H1 (cell line): ENCODE measurements around the gene KIF26A.

Experiments
- ASH2L ChIP-seq: fragments of 200-600, 300-600 bp; sonication (generic); IDR thresholded peaks from one replicate; pipeline ENCODE4 v1.7.1; 2017; ENCODE audit warnings: low read length
- CEBPB ChIP-seq: IDR thresholded peaks from 2 replicates; pipeline ENCODE4 v1.6.1; 2012; ENCODE audit warnings: low read depth, low read length
- CHD7 ChIP-seq: fragments of 300-600 bp; sonication (generic); IDR thresholded peaks from 2 replicates; pipeline ENCODE4 v1.7.1; 2012; ENCODE audit warnings: low read length, moderate library complexity, mild to moderate bottlenecking, inconsistent platforms; ENCODE audit not compliant: insufficient replicate concordance
- CREB1 ChIP-seq: IDR thresholded peaks from 2 replicates; pipeline ENCODE4 v1.6.1; 2012; ENCODE audit warnings: inconsistent platforms
- JUND ChIP-seq: IDR thresholded peaks from 2 replicates; pipeline ENCODE4 v1.6.1; 2011; ENCODE audit warnings: mild to moderate bottlenecking, improper control_type of control experiment, low read length
- POLR2A ChIP-seq, 2 experiments: IDR thresholded peaks; 1 replicate in 1 of 2; 2 replicates in 1 of 2; pipeline ENCODE4 v1.6.1; 2011; ENCODE audit warnings: low read depth in 2 of 2, low read length in 2 of 2, mild to moderate bottlenecking in 2 of 2; ENCODE audit errors: control extremely low read depth in 1 of 2
- POLR2AphosphoS5 ChIP-seq: IDR thresholded peaks from 2 replicates; pipeline ENCODE4 v1.6.1; 2011; ENCODE audit warnings: low read depth, low read length
- RFX5 ChIP-seq: IDR thresholded peaks from 2 replicates; pipeline ENCODE4 v1.6.1; 2011; ENCODE audit warnings: low read depth, low read length, improper control_type of control experiment, borderline replicate concordance
- TCF12 ChIP-seq: IDR thresholded peaks from 2 replicates; pipeline ENCODE4 v1.6.1; 2011; ENCODE audit warnings: low read depth, mild to moderate bottlenecking, low read length
- TF ChIP-seq, protein P1 (sequence below), 3 experiments: IDR thresholded peaks; 1 replicate in 2 of 3; 2 replicates in 1 of 3; pipeline versions ENCODE4 v1.5.1 to v1.6.1; 2011; ENCODE audit warnings: low read length in 3 of 3, mild to moderate bottlenecking in 3 of 3, inconsistent platforms in 2 of 3, low read depth in 1 of 3, moderate library complexity in 1 of 3; ENCODE audit not compliant: insufficient read depth in 1 of 3; ENCODE audit errors: control extremely low read depth in 1 of 3

DNA sequence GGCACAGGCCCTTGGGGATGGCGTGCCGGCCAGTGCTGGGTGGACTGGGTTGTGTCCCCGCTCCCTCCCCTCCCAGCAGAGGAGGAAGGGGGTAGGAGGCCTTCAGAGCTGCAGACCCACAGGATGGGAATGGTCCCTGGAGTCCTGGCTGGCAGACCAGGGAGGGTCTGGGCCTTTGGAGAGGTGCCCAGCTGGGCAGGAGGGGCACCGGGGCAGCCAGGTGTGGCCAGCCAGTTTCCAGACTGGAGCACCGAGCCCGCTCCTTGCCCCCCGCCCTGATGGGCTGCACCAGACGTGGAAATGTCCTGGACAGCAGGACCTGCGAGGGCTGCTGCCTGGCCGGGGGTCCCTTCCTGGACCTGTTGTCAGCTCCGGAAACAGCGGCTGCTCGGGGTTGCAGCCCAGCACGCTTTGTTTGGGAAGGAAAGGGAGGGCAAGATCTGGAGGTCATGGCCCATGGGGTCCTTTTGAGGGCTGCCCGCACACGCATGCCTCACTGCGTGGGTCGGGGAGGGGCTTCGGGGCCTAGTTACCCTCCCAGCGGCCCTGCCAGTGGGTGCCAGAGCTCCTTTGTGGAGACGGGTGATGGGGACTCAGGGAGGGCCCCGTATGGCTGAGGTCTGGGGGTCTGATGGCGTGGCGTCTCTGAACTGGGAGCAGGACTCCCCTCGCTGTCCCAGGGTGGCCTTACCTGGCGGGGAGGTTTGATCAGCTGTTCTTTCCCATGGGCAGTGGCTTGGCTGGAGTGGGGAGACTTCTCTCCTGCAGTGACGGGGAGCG is 9.1 kb downstream of the KIF26A start:
- TF ChIP-seq, protein P1, sequence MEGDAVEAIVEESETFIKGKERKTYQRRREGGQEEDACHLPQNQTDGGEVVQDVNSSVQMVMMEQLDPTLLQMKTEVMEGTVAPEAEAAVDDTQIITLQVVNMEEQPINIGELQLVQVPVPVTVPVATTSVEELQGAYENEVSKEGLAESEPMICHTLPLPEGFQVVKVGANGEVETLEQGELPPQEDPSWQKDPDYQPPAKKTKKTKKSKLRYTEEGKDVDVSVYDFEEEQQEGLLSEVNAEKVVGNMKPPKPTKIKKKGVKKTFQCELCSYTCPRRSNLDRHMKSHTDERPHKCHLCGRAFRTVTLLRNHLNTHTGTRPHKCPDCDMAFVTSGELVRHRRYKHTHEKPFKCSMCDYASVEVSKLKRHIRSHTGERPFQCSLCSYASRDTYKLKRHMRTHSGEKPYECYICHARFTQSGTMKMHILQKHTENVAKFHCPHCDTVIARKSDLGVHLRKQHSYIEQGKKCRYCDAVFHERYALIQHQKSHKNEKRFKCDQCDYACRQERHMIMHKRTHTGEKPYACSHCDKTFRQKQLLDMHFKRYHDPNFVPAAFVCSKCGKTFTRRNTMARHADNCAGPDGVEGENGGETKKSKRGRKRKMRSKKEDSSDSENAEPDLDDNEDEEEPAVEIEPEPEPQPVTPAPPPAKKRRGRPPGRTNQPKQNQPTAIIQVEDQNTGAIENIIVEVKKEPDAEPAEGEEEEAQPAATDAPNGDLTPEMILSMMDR (IDR thresholded peaks at IDR 0.05; ENCODE audit: control extremely low read depth in 1 of 3, insufficient read depth in 1 of 3, low read depth in 1 of 3, low read length in 3 of 3), result no peak
- TF ChIP-seq RFX5 (no peak), ASH2L (no peak), POLR2AphosphoS5 (no peak), CEBPB (no peak), CREB1 (no peak), TCF12 (no peak), JUND (no peak), POLR2A (IDR thresholded peaks at IDR 0.05; ENCODE audit: control extremely low read depth in 1 of 2, low read depth in 2 of 2, low read length in 2 of 2) (no peak), CHD7 (no peak)
